ENCODE results near the gene GRAP2. TPM values are rescaled to one million over a fixed set of nuclear protein-coding genes. Genes with fewer than 3 reads are reported as not detected.
"Not testable (repeated sequence)": the region's sequence is repeated elsewhere in the genome, so short reads cannot be mapped to it uniquely, and the experiment has no call there.

Gene GRAP2
- total and polyA plus RNA-seq, 2 of the 4 experiments (the other 2 are of a cell fraction): not detected

DNA sequence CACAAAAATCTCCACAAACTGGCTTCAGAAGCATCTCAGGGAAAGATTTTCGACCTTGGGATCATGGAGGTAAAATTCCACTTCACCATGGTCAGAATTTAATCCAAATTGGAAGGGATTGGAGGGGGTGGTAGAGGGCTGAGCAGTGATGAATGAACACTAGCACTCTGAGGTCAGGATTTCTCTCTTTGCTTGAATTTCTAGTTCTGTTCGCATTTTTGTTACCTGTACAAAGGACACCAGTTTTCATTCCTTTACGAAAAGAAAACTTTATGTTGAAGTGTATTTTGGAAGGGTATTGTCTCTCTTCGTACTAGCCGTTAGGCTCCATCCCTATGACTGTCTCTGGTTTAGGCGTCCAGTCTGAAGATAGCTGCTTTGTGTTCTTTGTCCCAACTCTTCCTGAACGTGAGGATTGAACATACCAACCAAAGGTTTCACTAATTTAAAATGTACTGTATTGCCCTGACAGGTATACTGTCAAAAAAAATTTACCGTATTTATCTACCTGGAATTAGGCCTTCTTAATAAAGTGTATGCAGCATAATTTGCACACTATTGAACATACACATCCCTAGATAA is 772 bp downstream of the GRAP2 start:
- Histone ChIP-seq H3K27ac (ENCODE audit: insufficient read depth, low read length) (no peak overlapping the region), H3K56ac (ENCODE audit: extremely low read depth, insufficient read depth, low read length) (no peak overlapping the region), H4K91ac (ENCODE audit: insufficient read depth, low read depth, low read length) (no peak overlapping the region), H3K27me3 (ENCODE audit: control insufficient read depth, insufficient read depth, low read length) (peaks cover 46% of the 10 kb centered on the region), H2AFZ (replicated peaks; ENCODE audit: low read length, poor library complexity) (no peak overlapping the region), H2BK5ac (ENCODE audit: low read depth, low read length, poor library complexity, severe bottlenecking) (no peak overlapping the region), H4K8ac (ENCODE audit: low read depth in 2 of 2, low read length in 2 of 2) (no peak overlapping the region), H3K4ac (ENCODE audit: low read depth, low read length) (no peak overlapping the region), H3K23ac (ENCODE audit: low read depth, low read length) (no peak overlapping the region), H2AK9ac (replicated peaks; ENCODE audit: low read depth, low read length, poor library complexity) (no peak overlapping the region), H3K36me3 (ENCODE audit: control insufficient read depth, insufficient read depth, low read length) (no peaks in the 10 kb centered on the region), H2BK120ac (ENCODE audit: low read depth, low read length) (no peak overlapping the region), H2AK5ac (ENCODE audit: low read depth, low read length) (no peak overlapping the region), H3K9ac (ENCODE audit: low read depth, low read length) (no peak overlapping the region), H3K9me1 (ENCODE audit: insufficient read depth, low read length) (no peaks in the 10 kb centered on the region), H3K9me3 (ENCODE audit: control insufficient read depth, insufficient read depth, low read length) (no peaks in the 10 kb centered on the region), H3K4me3 (ENCODE audit: insufficient read depth, low read depth, low read length) (no peak overlapping the region), H2BK20ac (ENCODE audit: low read depth, low read length) (no peak overlapping the region), H3K4me2 (ENCODE audit: low read depth, low read length) (no peak overlapping the region), H2BK15ac (ENCODE audit: low read depth, low read length) (no peak overlapping the region), H4K5ac (ENCODE audit: low read depth, low read length) (no peak overlapping the region), H3K79me1 (ENCODE audit: low read depth in 1 of 2, low read length in 2 of 2) (no peaks in the 10 kb centered on the region), H4K20me1 (ENCODE audit: insufficient read depth, low read length) (no peaks in the 10 kb centered on the region), H3K18ac (ENCODE audit: low read depth, low read length) (no peak overlapping the region), H3K4me1 (ENCODE audit: control insufficient read depth, insufficient read depth, low read length) (no peaks in the 10 kb centered on the region), H3K14ac (replicated peaks; ENCODE audit: low read depth, low read length) (no peak overlapping the region)
- POLR2A ChIA-PET (ENCODE audit: unreplicated experiment): no interaction called here
- in situ Hi-C loops (cut with MboI; ENCODE audit: low sequenced_read_pairs): no loop called here
- DNase-seq (no peak), ATAC-seq (ENCODE audit: low read depth) (no peak)
- WGBS, 2 experiments (ENCODE audit: extremely low coverage in 2 of 2, insufficient read length in 1 of 2): no CpG with 5 or more reads among the region's 8 CpGs
- intact Hi-C loops (cut with micrococcal nuclease): no loop called here
- dilution Hi-C loops (cut with HindIII; ENCODE audit: low sequenced_read_pairs, unreplicated experiment): no loop called here
- CTCF ChIA-PET: no interaction called here
- no TSS peak for BruUV-seq (replicated peaks)
- TF ChIP-seq CHD1 (IDR thresholded peaks at IDR 0.05; ENCODE audit: low read depth, low read length) (no peak), MXI1 (IDR thresholded peaks at IDR 0.05; ENCODE audit: borderline replicate concordance, low read depth, low read length) (no peak), BHLHE40 (IDR thresholded peaks at IDR 0.05; ENCODE audit: low read depth, low read length) (no peak), MAZ (IDR thresholded peaks at IDR 0.05; ENCODE audit: borderline replicate concordance, low read depth, low read length) (no peak)

DNA sequence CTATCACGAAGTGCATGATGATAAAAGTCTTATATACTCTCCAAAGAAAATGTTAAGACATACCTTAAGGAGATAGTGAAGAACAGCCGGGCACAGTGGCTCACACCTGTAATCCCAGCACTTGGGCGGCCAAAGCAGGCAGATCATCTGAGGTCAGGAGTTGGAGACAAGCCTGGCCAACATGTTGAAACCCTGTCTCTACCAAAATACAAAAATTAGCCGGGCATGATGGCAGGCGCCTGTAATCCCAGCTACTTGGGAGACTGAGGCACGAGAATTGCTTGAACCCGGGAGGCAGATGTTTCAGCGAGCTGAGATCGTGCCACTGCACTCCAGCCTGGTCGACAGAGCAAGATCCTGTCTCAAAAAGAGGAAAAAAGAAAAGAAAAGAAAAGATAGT is 3.1 kb downstream of the GRAP2 start:
- H2BK15ac ChIP-seq (ENCODE audit: low read depth, low read length); DNase-seq; H2BK20ac ChIP-seq (ENCODE audit: low read depth, low read length); H3K27ac ChIP-seq (ENCODE audit: insufficient read depth, low read length); H2AFZ ChIP-seq (replicated peaks; ENCODE audit: low read length, poor library complexity); ATAC-seq (ENCODE audit: low read depth); H3K14ac ChIP-seq (replicated peaks; ENCODE audit: low read depth, low read length); CTCF ChIA-PET; H3K9ac ChIP-seq (ENCODE audit: low read depth, low read length); H3K79me1 ChIP-seq (ENCODE audit: low read depth in 1 of 2, low read length in 2 of 2); H3K4me3 ChIP-seq (ENCODE audit: insufficient read depth, low read depth, low read length); H2AK9ac ChIP-seq (replicated peaks; ENCODE audit: low read depth, low read length, poor library complexity); H3K9me1 ChIP-seq (ENCODE audit: insufficient read depth, low read length); H3K4me2 ChIP-seq (ENCODE audit: low read depth, low read length); H3K36me3 ChIP-seq (ENCODE audit: control insufficient read depth, insufficient read depth, low read length); H4K20me1 ChIP-seq (ENCODE audit: insufficient read depth, low read length); H2BK120ac ChIP-seq (ENCODE audit: low read depth, low read length); H3K4me1 ChIP-seq (ENCODE audit: control insufficient read depth, insufficient read depth, low read length); H4K8ac ChIP-seq (ENCODE audit: low read depth in 2 of 2, low read length in 2 of 2); H3K56ac ChIP-seq (ENCODE audit: extremely low read depth, insufficient read depth, low read length); in situ Hi-C loops (cut with MboI; ENCODE audit: low sequenced_read_pairs); H2AK5ac ChIP-seq (ENCODE audit: low read depth, low read length); intact Hi-C loops (cut with micrococcal nuclease); H4K91ac ChIP-seq (ENCODE audit: insufficient read depth, low read depth, low read length); H3K4ac ChIP-seq (ENCODE audit: low read depth, low read length); H3K23ac ChIP-seq (ENCODE audit: low read depth, low read length); H4K5ac ChIP-seq (ENCODE audit: low read depth, low read length); H3K18ac ChIP-seq (ENCODE audit: low read depth, low read length); POLR2A ChIA-PET (ENCODE audit: unreplicated experiment); H2BK5ac ChIP-seq (ENCODE audit: low read depth, low read length, poor library complexity, severe bottlenecking); H3K9me3 ChIP-seq (ENCODE audit: control insufficient read depth, insufficient read depth, low read length); dilution Hi-C loops (cut with HindIII; ENCODE audit: low sequenced_read_pairs, unreplicated experiment); BruUV-seq (replicated peaks): not testable (repeated sequence)
- 75% methylated on average over 4 of the region's 10 CpGs; no CpG with 5 or more reads in 1 of the 2 experiments for WGBS, 2 experiments (ENCODE audit: extremely low coverage in 2 of 2, insufficient read length in 1 of 2)
- peaks cover 47% of the 10 kb centered on the region for H3K27me3 ChIP-seq (ENCODE audit: control insufficient read depth, insufficient read depth, low read length)
